Prostate gland (tissue), 2 donors: Measurements from ENCODE around the gene SPATA3.

Source experiments
- CTCF ChIP-seq, 4 experiments: fragments of 200-600 bp in 2 of 4; fragments of 450-650 bp in 2 of 4; sonication (generic) in 2 of 4; IDR thresholded peaks; 1 replicate in 3 of 4; 2 replicates in 1 of 4; pipeline ENCODE4 v1.5.1; 2016 to 2019; ENCODE audit warnings: antibody characterized with exemption in 4 of 4, mild to moderate bottlenecking in 2 of 4, moderate library complexity in 2 of 4
- POLR2A ChIP-seq: fragments of 450-650 bp; IDR thresholded peaks from one replicate; pipeline ENCODE4 v1.6.1; 2016; ENCODE audit warnings: antibody characterized with exemption, mild to moderate bottlenecking
- POLR2AphosphoS5 ChIP-seq: sonication (generic); formaldehyde crosslinking; IDR thresholded peaks from one replicate; pipeline ENCODE4 v1.6.1; 2017; ENCODE audit warnings: antibody characterized with exemption

GRCh38 chr2:230949966-230950873 lies 45.7 kb upstream of the SPATA3 start:
- TF ChIP-seq CTCF (IDR thresholded peaks at IDR 0.05) (no peak), POLR2A (no peak), POLR2AphosphoS5 (no peak)
